OCI-LY3 (cell line): ENCODE results near the gene IPCEF1.

Source experiments
- H2AFZ ChIP-seq: fragments of 200-600, 300-600 bp; shearing (Covaris generic); 2 replicates; pipeline ENCODE4 v1.6.0; 2014; ENCODE audit warnings: antibody characterized with exemption, low read depth, low read length
- H3K27ac ChIP-seq: fragments of 200-600, 300-600 bp; sonication (generic); 2 replicates; pipeline ENCODE4 v1.5.1; 2014; ENCODE audit warnings: mild to moderate bottlenecking, low read length, moderate library complexity, mixed read lengths
- H3K27me3 ChIP-seq: fragments of 200-600, 300-600 bp; sonication (generic); 2 replicates; pipeline ENCODE4 v1.6.1; 2014; ENCODE audit warnings: low read depth, low read length, mixed read lengths
- H3K36me3 ChIP-seq: fragments of 200-600, 300-600 bp; sonication (generic); replicated peaks from 2 replicates; pipeline ENCODE3; 2014; ENCODE audit warnings: low read depth, low read length, mixed read lengths
- H3K4me1 ChIP-seq: fragments of 300-600, 200-600 bp; sonication (generic); 2 replicates; pipeline ENCODE4 v1.6.1; 2014; ENCODE audit warnings: low read length, mixed read lengths
- H3K4me2 ChIP-seq: fragments of 200-600, 300-600 bp; sonication (generic); 2 replicates; pipeline ENCODE4 v1.6.1; 2014; ENCODE audit warnings: low read length, mixed read lengths
- H3K4me3 ChIP-seq: fragments of 300-600, 200-600 bp; sonication (generic); 2 replicates; pipeline ENCODE4 v1.5.1; 2014; ENCODE audit warnings: antibody characterized with exemption, mild to moderate bottlenecking, low read length, moderate library complexity
- H3K79me2 ChIP-seq: fragments of 300-600, 200-600 bp; shearing (Covaris generic); 2 replicates; pipeline ENCODE4 v1.6.1; 2014; ENCODE audit warnings: mild to moderate bottlenecking, low read length, mixed read lengths
- H3K9ac ChIP-seq: fragments of 300-600, 200-600 bp; shearing (Covaris generic); 2 replicates; pipeline ENCODE4 v1.6.0; 2014; ENCODE audit warnings: mild to moderate bottlenecking, low read length, moderate library complexity
- H3K9me3 ChIP-seq: fragments of 200-600, 300-600 bp; shearing (Covaris generic); 2 replicates; pipeline ENCODE4 v1.6.1; 2014; ENCODE audit warnings: low read length, mixed read lengths; ENCODE audit not compliant: insufficient read depth
- H4K20me1 ChIP-seq: fragments of 200-600, 300-600 bp; sonication (generic); 2 replicates; pipeline ENCODE4 v1.6.1; 2016; ENCODE audit warnings: low read length, mixed read lengths; ENCODE audit not compliant: insufficient read depth
- CTCF ChIP-seq: fragments of 200-600, 300-600 bp; sonication (generic); IDR thresholded peaks from 2 replicates; pipeline ENCODE4 v1.5.1; 2014; ENCODE audit warnings: antibody characterized with exemption, low read length, low read depth
- EZH2phosphoT487 ChIP-seq: fragments of 200-600 bp; shearing (Covaris generic); IDR thresholded peaks from 2 replicates; pipeline ENCODE4 v1.6.1; 2018; ENCODE audit warnings: antibody characterized with exemption, mixed run types, low read depth

The IPCEF1 gene

GRCh38 chr6:154292066-154292465, 64.5 kb downstream of the IPCEF1 start:
- H3K27ac ChIP-seq = no peak overlapping the region
- H2AFZ ChIP-seq = no peak overlapping the region
- no peak overlapping the region for H3K4me3 ChIP-seq
- H3K36me3 ChIP-seq = no peaks in the 10 kb centered on the region
- no peak overlapping the region for H3K9ac ChIP-seq
- H3K4me1 ChIP-seq = no peaks in the 10 kb centered on the region
- H3K79me2 ChIP-seq = no peaks in the 10 kb centered on the region
- no peaks in the 10 kb centered on the region for H4K20me1 ChIP-seq
- no peaks in the 10 kb centered on the region for H3K9me3 ChIP-seq
- TF ChIP-seq CTCF (no peak), EZH2phosphoT487 (no peak)
- H3K27me3 ChIP-seq = no peaks in the 10 kb centered on the region; the same call in 1 of the 2 replicates
- no peak overlapping the region for H3K4me2 ChIP-seq

- no peaks in the 10 kb centered on the region; the same call in 1 of the 2 replicates for H3K27me3 ChIP-seq
- H3K79me2 ChIP-seq = no peaks in the 10 kb centered on the region
- H3K9ac ChIP-seq = no peak overlapping the region
- H3K9me3 ChIP-seq = no peaks in the 10 kb centered on the region
- no peaks in the 10 kb centered on the region for H3K36me3 ChIP-seq
- H4K20me1 ChIP-seq = no peaks in the 10 kb centered on the region
- H3K4me3 ChIP-seq = no peak overlapping the region
- TF ChIP-seq CTCF (no peak), EZH2phosphoT487 (no peak)
- H3K4me2 ChIP-seq = no peak overlapping the region
- H3K4me1 ChIP-seq = no peaks in the 10 kb centered on the region
- H3K27ac ChIP-seq = no peak overlapping the region
- no peak overlapping the region for H2AFZ ChIP-seq
These were observed 66.6 kb downstream of the IPCEF1 start for GRCh38 chr6:154289818-154290508.

GRCh38 chr6:154285826-154286225, 70.8 kb downstream of the IPCEF1 start:
- H3K9ac ChIP-seq = no peak overlapping the region
- no peak overlapping the region for H2AFZ ChIP-seq
- no peaks in the 10 kb centered on the region for H3K27me3 ChIP-seq
- H3K9me3 ChIP-seq = no peaks in the 10 kb centered on the region
- TF ChIP-seq EZH2phosphoT487 (no peak), CTCF (no peak)
- H3K27ac ChIP-seq = no peak overlapping the region
- H3K4me1 ChIP-seq = no peaks in the 10 kb centered on the region
- no peak overlapping the region for H3K4me3 ChIP-seq
- no peaks in the 10 kb centered on the region for H3K36me3 ChIP-seq
- H3K79me2 ChIP-seq = no peaks in the 10 kb centered on the region
- H3K4me2 ChIP-seq = no peak overlapping the region
- H4K20me1 ChIP-seq = no peaks in the 10 kb centered on the region

GRCh38 chr6:154284313-154284853, 72.2 kb downstream of the IPCEF1 start:
- Histone ChIP-seq H3K9ac (no peak overlapping the region), H3K4me1 (no peaks in the 10 kb centered on the region), H3K36me3 (no peaks in the 10 kb centered on the region), H3K27ac (no peak overlapping the region), H3K4me2 (no peak overlapping the region), H3K27me3 (no peaks in the 10 kb centered on the region), H3K9me3 (no peaks in the 10 kb centered on the region), H4K20me1 (no peaks in the 10 kb centered on the region), H3K4me3 (no peak overlapping the region), H3K79me2 (no peaks in the 10 kb centered on the region), H2AFZ (no peak overlapping the region)
- no peak for TF ChIP-seq EZH2phosphoT487
- TF ChIP-seq CTCF = no peak
